Measurements from ENCODE around the gene OAT.

Gene OAT

GRCh38 chr10:124381011-124381611, 37.6 kb downstream of the OAT start:
- no peaks in the 10 kb centered on the region for H3K9me3 Mint-ChIP-seq
- peaks cover 60% of the 10 kb centered on the region for H3K27me3 Mint-ChIP-seq (ENCODE audit: low read depth)
- no peak overlapping the region for H3K4me3 Mint-ChIP-seq

GRCh38 chr10:124380256-124380995, 38.3 kb downstream of the OAT start:
- TF ChIP-seq CTCF (IDR thresholded peaks at IDR 0.05; ENCODE audit: unreplicated experiment in 3 of 3): no peak
- H3K36me3 Mint-ChIP-seq (ENCODE audit: low read depth): no peaks in the 10 kb centered on the region
- no peak overlapping the region for H3K4me3 Mint-ChIP-seq
- H3K9me3 Mint-ChIP-seq: no peaks in the 10 kb centered on the region
- H3K27me3 Mint-ChIP-seq (ENCODE audit: low read depth): peaks cover 60% of the 10 kb centered on the region
- peaks cover 3% of the 10 kb centered on the region for H3K4me1 Mint-ChIP-seq
- no peak overlapping the region for H3K27ac Mint-ChIP-seq

More at GRCh38 chr10:124381011-124381611, 37.6 kb downstream of the OAT start:
- H3K36me3 Mint-ChIP-seq (ENCODE audit: low read depth): no peaks in the 10 kb centered on the region
- no peak overlapping the region for H3K27ac Mint-ChIP-seq
- TF ChIP-seq CTCF (IDR thresholded peaks at IDR 0.05; ENCODE audit: unreplicated experiment in 3 of 3): no peak
- peaks cover 3% of the 10 kb centered on the region for H3K4me1 Mint-ChIP-seq

- Mint-ChIP-seq H3K36me3 (ENCODE audit: low read depth) (no peaks in the 10 kb centered on the region), H3K4me3 (no peak overlapping the region), H3K9me3 (no peaks in the 10 kb centered on the region), H3K27me3 (ENCODE audit: low read depth) (peaks cover 59% of the 10 kb centered on the region), H3K27ac (no peak overlapping the region), H3K4me1 (peaks cover 3% of the 10 kb centered on the region)
- TF ChIP-seq CTCF (IDR thresholded peaks at IDR 0.05; ENCODE audit: unreplicated experiment in 3 of 3): no peak
Measured at GRCh38 chr10:124379609-124380193, 39.0 kb downstream of the OAT start.

GRCh38 chr10:124378881-124379471, 39.7 kb downstream of the OAT start:
- no peak for TF ChIP-seq CTCF (IDR thresholded peaks at IDR 0.05; ENCODE audit: unreplicated experiment in 3 of 3)
- no peaks in the 10 kb centered on the region for H3K9me3 Mint-ChIP-seq
- no peak overlapping the region for H3K27ac Mint-ChIP-seq
- peaks cover 3% of the 10 kb centered on the region for H3K4me1 Mint-ChIP-seq
- H3K27me3 Mint-ChIP-seq (ENCODE audit: low read depth): peaks cover 61% of the 10 kb centered on the region
- H3K4me3 Mint-ChIP-seq: no peak overlapping the region
- H3K36me3 Mint-ChIP-seq (ENCODE audit: low read depth): no peaks in the 10 kb centered on the region

GRCh38 chr10:124378271-124378670, 40.5 kb downstream of the OAT start:
- no peak for TF ChIP-seq CTCF (IDR thresholded peaks at IDR 0.05; ENCODE audit: unreplicated experiment in 3 of 3)
- Mint-ChIP-seq H3K4me3 (no peak overlapping the region), H3K36me3 (ENCODE audit: low read depth) (no peaks in the 10 kb centered on the region), H3K4me1 (peaks cover 3% of the 10 kb centered on the region), H3K27me3 (ENCODE audit: low read depth) (peaks cover 56% of the 10 kb centered on the region), H3K27ac (no peak overlapping the region), H3K9me3 (no peaks in the 10 kb centered on the region)

Data from nephron (organoid).